SU-DHL-6 (cell line): Measurements from ENCODE around the gene TOGARAM2.

Experiments used
- EZH2phosphoT487 ChIP-seq: fragments of 200-600 bp; sonication (generic), shearing (Covaris generic); conservative IDR thresholded peaks from 2 replicates; pipeline ENCODE4 v1.6.1; 2018; ENCODE audit warnings: mild to moderate bottlenecking, antibody characterized with exemption, low read length, moderate library complexity, mixed read lengths
- TF ChIP-seq, protein P1 (sequence below): fragments of 200-600 bp; sonication (generic); IDR thresholded peaks from one replicate; pipeline ENCODE4 v1.5.1; 2017; ENCODE audit warnings: antibody characterized with exemption, mild to moderate bottlenecking, low read length, moderate library complexity; ENCODE audit not compliant: insufficient read depth, poor library complexity, severe bottlenecking

- no peak for TF ChIP-seq EZH2phosphoT487
- TF ChIP-seq, protein P1, sequence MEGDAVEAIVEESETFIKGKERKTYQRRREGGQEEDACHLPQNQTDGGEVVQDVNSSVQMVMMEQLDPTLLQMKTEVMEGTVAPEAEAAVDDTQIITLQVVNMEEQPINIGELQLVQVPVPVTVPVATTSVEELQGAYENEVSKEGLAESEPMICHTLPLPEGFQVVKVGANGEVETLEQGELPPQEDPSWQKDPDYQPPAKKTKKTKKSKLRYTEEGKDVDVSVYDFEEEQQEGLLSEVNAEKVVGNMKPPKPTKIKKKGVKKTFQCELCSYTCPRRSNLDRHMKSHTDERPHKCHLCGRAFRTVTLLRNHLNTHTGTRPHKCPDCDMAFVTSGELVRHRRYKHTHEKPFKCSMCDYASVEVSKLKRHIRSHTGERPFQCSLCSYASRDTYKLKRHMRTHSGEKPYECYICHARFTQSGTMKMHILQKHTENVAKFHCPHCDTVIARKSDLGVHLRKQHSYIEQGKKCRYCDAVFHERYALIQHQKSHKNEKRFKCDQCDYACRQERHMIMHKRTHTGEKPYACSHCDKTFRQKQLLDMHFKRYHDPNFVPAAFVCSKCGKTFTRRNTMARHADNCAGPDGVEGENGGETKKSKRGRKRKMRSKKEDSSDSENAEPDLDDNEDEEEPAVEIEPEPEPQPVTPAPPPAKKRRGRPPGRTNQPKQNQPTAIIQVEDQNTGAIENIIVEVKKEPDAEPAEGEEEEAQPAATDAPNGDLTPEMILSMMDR, result no peak
Observed at GRCh38 chr2:28948160-28948559, 32.9 kb upstream of the TOGARAM2 start.
